Ishikawa (cell line): Measurements from ENCODE around the gene RBBP7.

Experiments
- CEBPB ChIP-seq: IDR thresholded peaks from 2 replicates; pipeline ENCODE4 v1.6.1; 2012
- CREB1 ChIP-seq: IDR thresholded peaks from 2 replicates; pipeline ENCODE4 v1.6.1; 2012; ENCODE audit warnings: low read depth
- EGR1 ChIP-seq: IDR thresholded peaks from 2 replicates; pipeline ENCODE4 v1.6.1; 2012
- EP300 ChIP-seq: IDR thresholded peaks from 2 replicates; pipeline ENCODE4 v1.6.1; 2012; ENCODE audit warnings: borderline replicate concordance
- FOXM1 ChIP-seq: IDR thresholded peaks from 2 replicates; pipeline ENCODE4 v1.6.1; 2012; ENCODE audit warnings: low read depth, borderline replicate concordance
- MAX ChIP-seq: IDR thresholded peaks from 2 replicates; pipeline ENCODE4 v1.6.1; 2012
- NFIC ChIP-seq: IDR thresholded peaks from 2 replicates; pipeline ENCODE4 v1.6.1; 2012
- RAD21 ChIP-seq: IDR thresholded peaks from 2 replicates; pipeline ENCODE4 v1.6.1; 2012; ENCODE audit warnings: low read depth
- REST ChIP-seq: IDR thresholded peaks from 2 replicates; pipeline ENCODE4 v1.6.1; 2012; ENCODE audit warnings: low read depth, mild to moderate bottlenecking
- TAF1 ChIP-seq: IDR thresholded peaks from 2 replicates; pipeline ENCODE4 v1.6.1; 2012; ENCODE audit warnings: low read depth, mild to moderate bottlenecking
- TCF12 ChIP-seq: IDR thresholded peaks from 2 replicates; pipeline ENCODE4 v1.6.1; 2012; ENCODE audit warnings: low read depth
- TEAD4 ChIP-seq: IDR thresholded peaks from 2 replicates; pipeline ENCODE4 v1.6.1; 2012
- USF1 ChIP-seq: IDR thresholded peaks from 2 replicates; pipeline ENCODE4 v1.6.1; 2012
- YY1 ChIP-seq: IDR thresholded peaks from 2 replicates; pipeline ENCODE4 v1.6.1; 2012; ENCODE audit warnings: low read depth
- ZBTB7A ChIP-seq: IDR thresholded peaks from 2 replicates; pipeline ENCODE4 v1.6.1; 2012; ENCODE audit warnings: low read depth

RBBP7 gene

GRCh38 chrX:16885628-16886027, 15.5 kb upstream of the RBBP7 start:
- TF ChIP-seq USF1 (no peak), CEBPB (no peak)

GRCh38 chrX:16883487-16883804, 13.3 kb upstream of the RBBP7 start:
- TF ChIP-seq FOXM1 (no peak), TCF12 (no peak)

- TF ChIP-seq EGR1, result no peak
- TF ChIP-seq RAD21, result peak; percentile 72
- no peak for TF ChIP-seq CEBPB
- TF ChIP-seq EP300, result no peak
- TF ChIP-seq MAX, result no peak
Observed at GRCh38 chrX:16882702-16883486, 12.7 kb upstream of the RBBP7 start.

GRCh38 chrX:16882169-16882568, 12.0 kb upstream of the RBBP7 start:
- TF ChIP-seq USF1 (peak; percentile 46), CREB1 (no peak), FOXM1 (no peak), TEAD4 (no peak), EP300 (no peak), MAX (peak; percentile 82), REST (no peak), TAF1 (no peak), ZBTB7A (no peak), YY1 (no peak), NFIC (no peak)

DNA sequence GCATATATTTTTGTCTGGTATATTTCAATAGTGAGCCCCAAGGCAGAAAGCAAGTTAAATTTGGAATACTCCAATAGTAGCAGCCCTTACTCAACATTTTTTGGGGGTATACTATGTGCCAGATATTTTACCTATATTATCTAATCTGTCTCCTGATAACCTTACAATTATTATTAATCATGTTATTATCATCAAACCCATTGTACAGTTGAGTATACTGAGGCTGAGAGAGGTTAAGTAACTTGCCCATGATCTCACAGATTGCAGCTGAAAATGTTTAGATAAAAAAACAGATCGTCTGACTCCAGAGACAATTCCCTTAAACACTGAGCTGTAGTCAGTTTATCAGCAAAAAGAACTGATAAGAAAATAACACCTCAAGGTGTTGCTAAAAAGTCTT, 6.5 kb upstream of the RBBP7 start:
- TF ChIP-seq NFIC, result no peak
- no peak for TF ChIP-seq RAD21
- no peak for TF ChIP-seq FOXM1
- TF ChIP-seq EGR1, result no peak
- no peak for TF ChIP-seq EP300
- no peak for TF ChIP-seq TCF12
- no peak for TF ChIP-seq TEAD4
- no peak for TF ChIP-seq TAF1
- TF ChIP-seq REST, result no peak
- no peak for TF ChIP-seq CREB1
- no peak for TF ChIP-seq MAX
- TF ChIP-seq CEBPB, result no peak
- no peak for TF ChIP-seq YY1
- no peak for TF ChIP-seq ZBTB7A
- no peak for TF ChIP-seq USF1

- TF ChIP-seq EGR1, result no peak
- TF ChIP-seq NFIC, result no peak
- no peak for TF ChIP-seq CEBPB
- TF ChIP-seq ZBTB7A, result no peak
- TF ChIP-seq EP300, result no peak
- no peak for TF ChIP-seq CREB1
- no peak for TF ChIP-seq FOXM1
- no peak for TF ChIP-seq YY1
- TF ChIP-seq USF1, result no peak
- no peak for TF ChIP-seq TCF12
- no peak for TF ChIP-seq TAF1
- TF ChIP-seq RAD21, result no peak
- no peak for TF ChIP-seq MAX
Observed at GRCh38 chrX:16874458-16875095, 4.4 kb upstream of the RBBP7 start.
